Measurements from ENCODE around the gene CDK14. TPM values are rescaled to one million over a fixed set of nuclear protein-coding genes. Genes with fewer than 3 reads are reported as not detected.

Gene CDK14
- polyA plus RNA-seq, 3 donors: 1.7 to 2.5 (median 2.1) TPM

DNA sequence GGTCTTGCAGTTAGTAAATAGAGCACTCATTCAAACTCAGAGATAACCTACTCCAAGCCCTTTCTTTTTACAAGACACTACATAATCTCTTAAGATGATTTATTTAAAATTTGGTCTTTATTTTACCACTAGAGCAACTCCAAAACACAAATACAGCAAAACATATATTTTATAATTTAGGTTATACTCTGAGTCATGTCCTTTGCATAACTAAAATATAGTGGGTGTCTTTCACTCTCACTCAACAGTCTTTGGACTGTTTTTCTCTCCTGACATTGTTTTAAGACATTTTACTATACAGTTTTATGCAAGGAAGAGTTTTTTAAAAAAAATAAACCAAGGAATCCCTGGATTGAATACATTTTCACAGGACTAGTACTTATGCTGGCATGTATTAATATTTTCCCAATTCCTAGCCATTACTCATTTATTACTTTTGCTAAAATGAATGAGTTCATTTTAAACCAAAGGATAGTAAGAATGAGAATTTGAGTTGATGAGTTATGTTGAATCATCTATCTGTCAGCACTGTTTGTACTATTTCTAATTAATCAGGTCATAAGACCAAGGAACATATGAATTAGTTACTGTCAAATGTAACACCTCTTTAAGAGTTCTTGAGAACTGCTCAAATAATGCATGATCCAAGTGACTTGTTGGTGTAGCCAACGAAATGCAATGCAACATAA lies 365.1 kb downstream of the CDK14 start:
- no peaks in the 10 kb centered on the region for H3K4me1 Mint-ChIP-seq
- 83% methylated on average over 1 of the region's 1 CpG for WGBS (ENCODE audit: insufficient coverage)
- H3K4me3 Mint-ChIP-seq: no peak overlapping the region
- Histone ChIP-seq H4K20me1 (ENCODE audit: insufficient read depth, low read length) (no peaks in the 10 kb centered on the region), H3K79me2 (ENCODE audit: insufficient read depth, low read length) (no peaks in the 10 kb centered on the region), H3K9me3 (replicated peaks in 1 of 2; ENCODE audit: control insufficient read depth in 1 of 2, insufficient read depth in 1 of 2, low read length in 2 of 2) (no peaks in the 10 kb centered on the region), H3K36me3 (replicated peaks in 1 of 2; ENCODE audit: control insufficient read depth in 1 of 2, insufficient read depth in 2 of 2, low read length in 2 of 2) (no peaks in the 10 kb centered on the region), H3K4me3 (replicated peaks in 1 of 3; ENCODE audit: low read depth in 2 of 3, low read length in 3 of 3) (no peak overlapping the region), H3K27me3 (ENCODE audit: control insufficient read depth in 2 of 2, insufficient read depth in 2 of 2, low read length in 2 of 2) (no peaks in the 10 kb centered on the region), H3K9ac (ENCODE audit: insufficient read depth, low read length, poor library complexity, severe bottlenecking) (no peak overlapping the region), H3K4me1 (ENCODE audit: control insufficient read depth in 1 of 2, insufficient read depth in 2 of 2, low read length in 2 of 2) (no peaks in the 10 kb centered on the region), H3K4me2 (replicated peaks; ENCODE audit: extremely low read depth, low read length, poor library complexity, severe bottlenecking) (no peak overlapping the region), H2AFZ (ENCODE audit: insufficient read depth, low read depth, low read length, poor library complexity, severe bottlenecking) (no peak overlapping the region), H3K27ac (ENCODE audit: low read depth in 1 of 2, low read length in 2 of 2) (no peak overlapping the region)
- TF ChIP-seq, protein P1, sequence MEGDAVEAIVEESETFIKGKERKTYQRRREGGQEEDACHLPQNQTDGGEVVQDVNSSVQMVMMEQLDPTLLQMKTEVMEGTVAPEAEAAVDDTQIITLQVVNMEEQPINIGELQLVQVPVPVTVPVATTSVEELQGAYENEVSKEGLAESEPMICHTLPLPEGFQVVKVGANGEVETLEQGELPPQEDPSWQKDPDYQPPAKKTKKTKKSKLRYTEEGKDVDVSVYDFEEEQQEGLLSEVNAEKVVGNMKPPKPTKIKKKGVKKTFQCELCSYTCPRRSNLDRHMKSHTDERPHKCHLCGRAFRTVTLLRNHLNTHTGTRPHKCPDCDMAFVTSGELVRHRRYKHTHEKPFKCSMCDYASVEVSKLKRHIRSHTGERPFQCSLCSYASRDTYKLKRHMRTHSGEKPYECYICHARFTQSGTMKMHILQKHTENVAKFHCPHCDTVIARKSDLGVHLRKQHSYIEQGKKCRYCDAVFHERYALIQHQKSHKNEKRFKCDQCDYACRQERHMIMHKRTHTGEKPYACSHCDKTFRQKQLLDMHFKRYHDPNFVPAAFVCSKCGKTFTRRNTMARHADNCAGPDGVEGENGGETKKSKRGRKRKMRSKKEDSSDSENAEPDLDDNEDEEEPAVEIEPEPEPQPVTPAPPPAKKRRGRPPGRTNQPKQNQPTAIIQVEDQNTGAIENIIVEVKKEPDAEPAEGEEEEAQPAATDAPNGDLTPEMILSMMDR (IDR thresholded peaks at IDR 0.05): no peak
- peaks cover 0 to 2% (median 0%) of the 10 kb centered on the region in 3 donors for H3K27me3 Mint-ChIP-seq (ENCODE audit: low read depth in 3 of 3)
- intact Hi-C loops (cut with micrococcal nuclease): no loop called here
- H3K9me3 Mint-ChIP-seq: peaks cover 0 to 3% (median 0%) of the 10 kb centered on the region in 7 donors
- DNase-seq: no peak
- no peak overlapping the region for H3K27ac Mint-ChIP-seq
- H3K36me3 Mint-ChIP-seq: peaks cover 0 to 16% of the 10 kb centered on the region in 2 donors

DNA sequence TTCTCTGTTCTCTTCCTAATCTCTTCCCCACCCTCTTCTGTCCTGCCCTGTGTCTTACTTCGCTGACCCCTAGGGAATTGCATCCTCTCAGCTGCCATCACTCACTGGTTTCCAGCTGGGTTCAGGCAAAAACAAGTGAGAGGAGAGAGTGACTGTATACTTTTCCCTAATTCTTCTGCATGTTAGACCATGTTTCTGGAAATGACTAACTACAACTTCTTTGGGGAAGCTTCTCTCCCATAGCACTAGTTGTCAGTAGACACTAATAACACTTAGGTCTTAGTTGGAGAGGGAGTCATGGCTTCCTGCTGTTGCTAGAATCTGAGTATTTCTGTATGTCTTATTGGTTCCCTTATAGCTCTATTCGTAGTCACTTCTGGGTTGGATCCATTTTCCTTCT lies 369.1 kb downstream of the CDK14 start:
- Histone ChIP-seq H3K4me2 (replicated peaks; ENCODE audit: extremely low read depth, low read length, poor library complexity, severe bottlenecking) (no peak overlapping the region), H3K27me3 (ENCODE audit: control insufficient read depth in 2 of 2, insufficient read depth in 2 of 2, low read length in 2 of 2) (no peaks in the 10 kb centered on the region), H3K27ac (ENCODE audit: low read depth in 1 of 2, low read length in 2 of 2) (no peak overlapping the region), H3K4me3 (replicated peaks in 1 of 3; ENCODE audit: low read depth in 2 of 3, low read length in 3 of 3) (no peak overlapping the region), H3K4me1 (ENCODE audit: control insufficient read depth in 1 of 2, insufficient read depth in 2 of 2, low read length in 2 of 2) (no peaks in the 10 kb centered on the region), H3K9me3 (replicated peaks in 1 of 2; ENCODE audit: control insufficient read depth in 1 of 2, insufficient read depth in 1 of 2, low read length in 2 of 2) (no peaks in the 10 kb centered on the region), H4K20me1 (ENCODE audit: insufficient read depth, low read length) (no peaks in the 10 kb centered on the region), H3K79me2 (ENCODE audit: insufficient read depth, low read length) (no peaks in the 10 kb centered on the region), H3K36me3 (replicated peaks in 1 of 2; ENCODE audit: control insufficient read depth in 1 of 2, insufficient read depth in 2 of 2, low read length in 2 of 2) (no peaks in the 10 kb centered on the region), H3K9ac (ENCODE audit: insufficient read depth, low read length, poor library complexity, severe bottlenecking) (no peak overlapping the region), H2AFZ (ENCODE audit: insufficient read depth, low read depth, low read length, poor library complexity, severe bottlenecking) (no peak overlapping the region)
- TF ChIP-seq, protein P1 (IDR thresholded peaks at IDR 0.05): no peak
- Mint-ChIP-seq H3K9me3 (peaks cover 0 to 3% (median 0%) of the 10 kb centered on the region in 7 donors), H3K4me1 (no peaks in the 10 kb centered on the region), H3K27me3 (ENCODE audit: low read depth in 3 of 3) (peaks cover 0 to 2% (median 0%) of the 10 kb centered on the region in 3 donors), H3K36me3 (peaks cover 3% of the 10 kb centered on the region in 2 donors), H3K4me3 (no peak overlapping the region), H3K27ac (no peak overlapping the region)
- intact Hi-C loops (cut with micrococcal nuclease): no loop called here
- DNase-seq: no peak
- 80% methylated on average over 1 of the region's 2 CpGs for WGBS (ENCODE audit: insufficient coverage)
